OCI-M2 (cell line): ENCODE data around the gene ZFP14.
A peak's percentile ranks its signal among the peaks of the same experiment; 100 is the strongest.

Experiments
- DNase-seq: peaks from one replicate; lab custom pipeline; 2025; ENCODE audit not compliant: unreplicated experiment; lab: John Stamatoyannopoulos, UW

The ZFP14 gene

DNA sequence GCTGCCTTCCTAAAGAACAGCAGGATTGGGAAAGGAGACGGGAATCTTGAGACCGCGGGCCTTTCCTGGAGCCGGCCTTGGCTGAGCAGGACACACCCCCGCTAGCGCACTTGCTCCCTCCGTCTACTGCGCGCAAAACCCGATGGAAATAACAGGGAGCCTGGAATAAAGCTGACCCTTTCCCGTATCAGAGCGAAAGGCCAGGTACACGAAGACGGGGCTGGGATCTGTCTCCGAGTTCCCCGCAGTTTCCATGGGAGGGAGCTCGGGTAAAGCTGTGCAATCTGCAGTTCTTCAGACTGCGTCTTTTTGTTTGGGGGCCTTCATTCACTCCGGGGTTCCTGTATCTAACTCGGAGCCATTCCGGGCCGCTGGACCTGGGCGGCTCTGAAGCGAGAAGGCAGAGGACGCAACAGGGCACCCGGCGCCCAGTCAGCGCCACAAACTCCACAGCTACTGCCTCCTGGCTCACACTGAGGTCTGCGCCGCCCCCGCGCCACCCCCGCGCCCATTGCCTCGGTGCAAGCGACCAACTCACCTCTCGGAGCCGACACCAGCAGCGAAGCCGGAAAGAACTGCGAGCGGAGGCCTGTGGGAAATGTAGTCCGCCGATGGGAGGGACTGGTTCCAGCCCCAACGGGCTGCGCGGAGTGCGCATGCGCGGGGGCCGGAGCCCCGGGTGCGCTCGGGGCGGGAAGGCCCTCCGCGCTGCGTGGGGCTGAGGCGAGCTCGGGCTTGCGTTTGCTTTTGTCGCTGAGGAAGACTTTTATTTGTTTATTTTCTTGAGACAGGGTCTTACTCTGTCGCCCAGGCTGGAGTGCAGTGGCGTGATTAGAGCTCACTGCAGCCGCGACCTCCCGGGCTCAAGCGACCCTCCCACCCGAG lies at the start of gene ZFP14:
Gene ZFP14, minus strand, starts transcription at position 577 of the 885 bp plus-strand sequence. CDS start 11,309 bp downstream, outside the sequence.
- peak; percentile 98 for DNase-seq

DNA sequence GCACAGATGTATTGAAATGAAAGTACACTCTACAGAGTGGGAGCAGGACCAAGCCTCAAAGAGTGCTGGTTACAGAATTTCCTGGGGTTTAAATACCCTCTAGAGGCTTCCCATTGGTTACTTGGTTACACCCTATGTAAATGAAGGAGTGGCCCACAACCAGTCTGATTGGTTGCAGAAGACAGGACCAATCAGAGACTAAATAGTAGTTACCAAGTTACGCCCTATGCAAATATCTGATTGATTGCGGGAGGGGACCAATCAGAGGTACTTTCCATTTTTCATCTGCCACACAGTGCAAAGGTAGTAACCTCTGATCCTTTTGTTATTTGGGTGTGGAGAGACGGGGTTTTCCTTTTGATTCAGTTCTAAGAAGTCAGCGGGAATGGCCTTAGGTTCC lies 44.9 kb upstream of the ZFP14 start:
- no peak for DNase-seq

DNA sequence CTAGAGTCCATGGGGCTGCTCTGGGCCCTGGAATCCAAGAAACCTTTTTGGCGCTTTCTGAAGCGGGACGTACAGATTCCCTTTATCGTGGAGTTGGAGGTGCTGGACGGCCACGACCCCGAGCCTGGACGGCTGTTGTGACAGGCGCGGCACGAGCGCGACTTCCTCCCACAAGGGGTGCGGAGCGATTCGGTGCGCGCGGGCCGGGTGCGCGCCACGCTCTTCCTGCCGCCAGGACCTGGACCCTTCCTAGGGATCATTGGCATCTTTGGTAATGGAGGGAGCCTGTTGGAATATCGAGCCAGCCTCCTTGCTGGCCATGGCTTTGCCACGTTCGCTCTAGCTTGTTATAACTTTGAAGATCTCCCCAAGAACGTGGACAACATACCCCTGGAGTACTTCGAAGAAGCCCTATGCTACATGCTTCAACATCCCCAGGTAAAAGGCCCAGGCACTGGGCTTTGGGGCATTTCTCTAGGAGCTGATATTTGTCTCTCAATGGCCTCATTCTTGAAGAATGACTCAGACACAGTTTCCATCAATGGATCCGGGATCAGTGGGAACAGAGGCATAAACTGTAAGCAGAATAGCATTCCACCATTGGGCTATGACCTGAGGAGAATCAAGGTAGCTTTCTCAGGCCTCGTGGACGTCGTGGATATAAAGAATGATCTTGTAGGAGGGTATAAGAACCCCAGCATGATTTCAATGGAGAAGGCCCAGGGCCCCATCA lies 42.9 kb upstream of the ZFP14 start:
- DNase-seq = no peak

DNA sequence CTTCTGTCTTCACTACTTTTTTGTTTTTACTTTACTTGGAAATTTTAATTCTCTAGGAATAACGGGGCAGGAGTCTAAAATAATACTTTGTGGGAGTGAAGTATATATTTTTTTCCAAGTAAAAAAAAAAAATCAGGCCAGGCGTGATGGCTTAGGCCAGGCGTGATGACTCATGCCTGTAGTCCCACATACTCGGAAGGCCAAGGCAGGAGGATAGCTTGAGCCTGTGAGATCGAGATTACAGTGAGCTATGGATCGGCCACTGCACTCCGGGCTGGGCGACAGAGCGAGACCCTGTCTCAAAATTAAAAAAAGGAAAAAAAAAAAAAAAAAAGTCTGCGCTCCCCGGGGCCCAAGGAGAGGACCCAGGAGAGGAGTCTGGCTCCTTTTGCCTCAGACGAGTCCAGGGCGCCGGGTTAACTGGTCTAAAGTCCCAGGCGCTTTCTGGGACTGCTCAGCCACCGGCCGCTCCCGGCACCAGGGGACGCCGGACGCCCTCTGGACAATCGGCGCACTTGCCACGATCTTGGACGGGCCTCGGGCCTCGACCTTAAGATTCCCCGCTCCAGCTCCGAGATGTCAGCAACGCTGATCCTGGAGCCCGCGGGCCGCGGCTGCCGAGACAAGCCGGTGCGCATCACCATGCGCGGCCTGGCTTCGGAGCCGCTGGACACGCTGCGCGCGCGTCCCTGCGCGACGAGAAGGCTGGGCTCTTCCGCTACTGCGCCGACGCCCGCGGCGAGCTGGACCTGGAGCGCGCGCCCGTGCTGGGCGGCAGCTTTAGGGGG lies 42.2 kb upstream of the ZFP14 start:
- DNase-seq = peak; percentile 70

DNA sequence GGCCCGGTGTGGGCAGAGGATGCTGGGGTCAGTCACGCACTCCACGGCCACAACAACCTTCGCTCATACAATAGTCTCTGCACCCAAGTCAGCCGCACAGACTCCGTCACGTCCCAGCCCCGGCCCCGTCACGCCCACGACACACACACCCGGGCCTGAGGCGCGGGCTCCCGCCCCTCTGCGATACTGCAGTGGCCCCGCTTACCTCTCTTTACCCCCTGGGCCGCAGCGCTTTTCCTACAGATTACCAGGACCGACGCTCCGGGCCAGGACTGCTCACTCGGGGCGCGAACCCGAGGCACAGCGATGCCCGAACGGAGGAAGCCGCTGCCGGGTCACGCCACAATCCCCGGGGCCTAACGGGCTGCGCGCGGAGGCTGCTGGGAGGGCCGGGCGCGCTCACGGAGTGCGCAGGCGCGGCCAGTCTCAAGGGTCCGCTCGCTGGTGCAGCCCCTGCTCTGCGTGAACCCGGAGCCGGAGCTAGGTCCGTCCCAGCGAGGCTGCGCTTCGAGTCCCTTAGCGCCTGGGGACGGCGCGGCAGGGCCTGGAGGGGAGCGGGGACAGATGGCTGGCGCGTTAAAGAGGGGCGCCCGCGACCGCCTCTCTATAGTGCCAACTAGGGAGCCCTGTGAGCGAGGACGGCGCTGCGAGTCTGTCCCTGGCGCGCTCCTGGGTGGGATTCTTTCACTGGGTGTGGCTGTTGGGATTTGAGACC lies 39.4 kb upstream of the ZFP14 start, which contains the start of gene ZFP82:
Gene ZFP82, minus strand, starts transcription at position 358 of the 715 bp plus-strand sequence. CDS start 8,855 bp downstream, outside the sequence.
- DNase-seq = peak; percentile 97

DNA sequence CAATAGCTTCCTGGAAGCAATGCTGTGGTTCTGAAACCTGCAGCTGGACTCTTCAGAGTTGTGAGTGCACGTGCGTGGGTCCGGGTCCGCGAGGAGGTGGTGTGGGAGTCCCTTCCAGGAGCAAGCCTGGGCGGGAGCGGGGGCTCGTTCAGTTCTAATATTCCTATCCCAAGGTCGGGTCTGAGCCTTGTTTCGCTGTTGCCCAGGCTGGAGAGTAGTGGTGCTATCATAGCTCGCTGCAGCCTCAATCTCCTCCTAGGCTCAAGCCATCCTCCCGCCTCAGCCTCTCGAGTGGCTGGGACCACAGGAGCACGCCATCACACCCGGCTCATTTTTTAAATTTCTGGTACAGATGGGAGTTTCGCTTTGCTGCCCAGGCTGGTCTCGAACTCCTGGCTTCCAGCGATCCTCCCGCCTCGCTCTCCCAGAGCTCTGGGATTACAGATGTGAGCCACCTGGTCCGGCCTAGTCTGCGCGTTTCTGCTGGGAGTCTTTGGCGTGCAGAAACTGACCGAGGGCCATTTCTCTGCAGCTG lies 38.8 kb upstream of the ZFP14 start:
- no peak for DNase-seq

DNA sequence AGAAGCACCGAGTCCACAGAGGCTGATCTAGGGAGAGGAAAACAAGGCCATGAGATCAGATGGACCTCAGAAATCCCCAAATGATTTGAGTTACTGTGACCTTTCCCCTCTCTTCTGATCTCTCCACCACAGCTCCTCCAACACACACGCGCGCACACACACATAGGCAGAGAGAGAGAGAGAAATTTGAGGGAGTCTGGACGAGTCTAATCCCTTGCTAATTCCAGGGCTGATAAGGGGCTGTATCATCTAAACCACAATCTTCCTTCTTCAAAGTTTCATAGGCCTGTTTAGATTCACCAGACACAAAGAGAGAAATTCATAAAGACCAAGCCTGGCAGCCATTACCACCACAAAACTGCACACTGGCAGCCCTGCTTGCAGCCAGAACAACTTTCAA lies 30.8 kb upstream of the ZFP14 start:
- no peak for DNase-seq

DNA sequence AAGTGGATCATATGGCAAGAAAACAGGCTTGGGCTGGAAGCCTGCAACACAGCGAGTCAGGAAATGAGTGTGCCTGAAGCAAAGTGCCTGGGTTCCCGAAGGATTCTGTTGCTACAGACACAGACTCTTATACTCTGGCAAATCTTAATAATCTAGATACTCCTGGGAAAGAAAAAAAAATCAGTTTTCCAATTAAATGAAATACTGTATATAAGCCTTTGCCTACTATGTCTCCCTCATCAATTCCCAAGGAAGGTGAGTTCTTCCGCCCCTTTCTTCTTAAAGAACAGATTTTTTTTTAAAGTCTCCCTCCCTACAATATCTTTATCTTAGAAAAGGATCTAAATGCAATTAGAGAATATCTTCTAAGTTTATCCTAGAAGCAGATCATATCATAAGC lies 29.1 kb upstream of the ZFP14 start:
- no peak for DNase-seq

DNA sequence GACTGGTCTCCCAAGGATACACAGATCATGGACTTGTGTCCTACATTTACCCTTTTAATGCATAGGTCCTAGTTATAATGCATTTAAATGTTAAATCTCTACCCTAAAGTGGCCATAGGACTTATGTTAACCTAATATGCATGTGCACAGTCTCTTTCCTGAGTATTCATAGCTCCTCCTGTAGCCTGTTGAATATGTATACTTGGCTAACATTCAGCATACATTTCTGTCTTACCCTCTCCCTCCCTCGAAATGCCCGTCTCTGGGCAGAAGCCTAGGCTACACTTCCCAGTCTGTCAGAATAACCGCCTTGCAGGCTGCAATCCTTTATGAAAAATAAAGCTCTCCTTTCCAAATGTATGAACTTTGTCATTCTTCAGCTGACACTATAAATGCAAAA lies 25.5 kb upstream of the ZFP14 start:
- no peak for DNase-seq

DNA sequence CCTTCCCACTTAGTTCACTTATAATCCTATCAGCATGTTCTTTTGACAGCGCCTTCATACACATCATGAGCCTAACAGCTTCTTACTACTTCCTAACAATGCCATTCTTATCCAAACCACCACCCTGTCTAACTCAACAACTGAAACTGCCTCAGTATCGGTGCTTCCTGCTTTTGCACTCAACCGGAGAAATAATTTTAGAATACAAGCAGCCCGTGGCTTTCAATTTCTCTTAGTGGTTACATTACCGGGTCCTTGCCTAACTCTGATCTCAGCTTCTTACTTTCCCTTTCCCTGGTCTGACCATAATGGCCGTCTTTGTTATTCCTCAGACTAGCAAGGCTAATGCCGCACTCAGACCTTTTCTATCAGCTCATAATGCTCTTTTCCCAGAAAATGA lies 22.5 kb upstream of the ZFP14 start:
- no peak for DNase-seq

DNA sequence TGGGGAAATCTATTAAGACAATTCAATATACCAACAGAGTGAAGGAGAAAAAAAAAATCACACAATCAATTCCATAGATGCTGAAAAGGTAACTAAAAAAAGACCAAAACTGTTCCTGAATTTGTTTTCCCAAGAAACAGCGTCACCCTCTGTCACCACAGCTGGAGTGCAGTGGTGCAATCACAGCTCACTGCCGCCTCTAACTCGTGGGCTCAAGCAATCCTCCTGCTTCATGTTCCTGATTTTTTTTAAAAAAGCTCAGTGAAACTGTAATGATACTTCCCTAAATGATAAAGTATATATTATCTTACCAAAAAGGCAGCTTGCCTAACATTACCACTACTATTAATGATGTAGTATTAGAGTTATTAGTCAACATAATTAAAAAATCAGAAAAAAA lies 19.6 kb upstream of the ZFP14 start:
- no peak for DNase-seq

DNA sequence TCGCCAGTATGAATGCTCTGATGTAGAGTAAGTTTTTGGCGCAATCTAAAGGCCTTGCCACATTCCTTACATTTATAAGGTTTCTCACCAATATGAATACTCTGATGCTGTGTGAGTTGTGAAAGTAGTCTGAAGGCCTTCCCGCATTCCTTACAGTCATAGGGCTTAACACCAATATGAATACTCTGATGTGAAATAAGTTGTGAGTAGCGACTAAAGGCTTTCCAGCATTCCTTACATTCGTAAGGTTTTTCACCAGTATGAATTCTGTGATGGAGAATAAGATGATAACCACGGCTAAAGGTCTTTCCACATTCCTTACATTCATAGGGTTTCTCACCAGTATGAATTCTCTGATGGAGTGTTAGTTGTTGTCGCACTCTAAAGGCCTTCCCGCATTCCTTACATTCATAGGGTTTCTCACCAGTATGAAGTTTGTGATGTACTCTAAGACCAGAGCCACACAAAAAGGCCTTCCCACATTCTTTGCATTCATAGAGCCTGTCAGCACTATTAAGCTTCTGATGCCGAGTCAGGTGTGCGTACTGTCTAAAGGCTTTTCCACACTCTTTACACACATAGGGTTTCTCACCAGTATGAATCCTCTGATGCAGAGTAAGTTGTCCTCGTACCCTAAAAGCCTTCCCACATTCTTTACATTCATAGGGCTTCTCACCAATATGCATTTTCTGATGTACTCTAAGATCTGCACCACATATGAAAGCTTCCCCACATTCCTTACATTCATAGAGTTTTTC lies 14.1 kb upstream of the ZFP14 start:
- DNase-seq = no peak

DNA sequence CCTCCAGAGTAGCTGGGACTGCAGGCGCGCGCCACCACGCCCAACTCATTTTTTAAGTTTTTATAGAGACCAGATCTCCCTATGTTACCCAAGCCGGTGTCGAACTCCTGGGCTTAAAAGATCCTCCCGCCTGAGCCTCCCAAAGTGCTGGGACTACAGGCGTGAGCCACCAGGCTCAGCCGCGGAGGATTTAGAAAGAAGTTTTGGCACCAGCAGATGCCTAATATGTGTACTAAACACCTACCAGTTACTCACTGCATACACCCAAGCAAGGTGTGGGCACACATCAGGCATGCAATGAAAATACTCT lies 464 bp upstream of the ZFP14 start:
- no peak for DNase-seq

DNA sequence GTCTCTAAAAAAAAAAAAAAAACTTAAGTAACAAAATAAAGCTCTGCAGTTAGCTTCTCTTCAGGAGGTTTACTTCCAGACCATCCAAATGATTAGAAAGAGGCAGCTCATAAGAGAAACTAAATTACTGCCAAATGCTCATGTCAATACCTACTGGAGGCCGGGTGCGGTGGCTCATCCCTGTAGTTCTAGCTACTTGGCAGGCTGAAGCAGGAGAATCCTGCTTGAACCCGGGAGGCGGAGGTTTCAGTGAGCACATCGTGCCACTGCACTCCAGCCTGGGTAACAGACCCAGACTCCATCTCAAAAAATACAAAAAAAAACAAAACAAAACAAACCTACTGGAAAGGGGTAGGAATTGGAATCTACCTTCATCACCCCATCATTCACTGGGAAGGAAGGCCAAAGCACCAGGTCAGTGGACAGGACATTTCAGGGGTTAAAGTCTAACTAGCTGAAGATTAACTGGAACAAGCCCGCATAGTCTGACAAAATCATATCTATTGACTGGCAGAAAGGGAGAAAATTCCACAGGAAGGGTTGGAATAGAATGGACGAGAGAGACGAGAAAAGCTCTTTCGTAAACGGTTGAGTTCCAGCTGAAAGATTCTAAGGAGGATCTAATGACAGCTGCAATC lies 1.3 kb downstream of the ZFP14 start:
- no peak for DNase-seq

DNA sequence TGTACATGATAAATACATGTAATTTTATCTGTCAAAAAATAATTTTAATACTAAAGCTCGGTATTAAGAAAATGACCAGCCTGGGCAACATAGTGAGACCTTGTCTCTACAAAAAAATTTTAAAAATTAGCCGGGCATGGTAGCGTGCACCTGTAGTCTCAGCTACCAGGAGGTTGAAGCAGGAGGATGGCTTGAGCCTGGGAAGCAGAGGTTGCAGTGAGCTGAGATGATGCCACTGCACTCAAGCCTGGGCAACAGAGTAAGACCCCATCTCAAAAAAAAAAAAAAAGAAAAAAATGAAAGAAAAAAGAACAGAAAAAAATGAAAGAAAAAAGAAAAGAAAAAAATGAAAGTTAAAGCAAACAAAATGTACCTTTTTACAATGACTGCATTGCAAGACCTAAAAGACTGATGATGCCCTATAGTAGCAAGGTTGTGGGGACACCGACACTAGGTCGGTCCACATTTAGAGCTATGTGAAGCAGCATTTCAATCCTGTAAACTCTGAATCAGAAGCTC lies 5.3 kb downstream of the ZFP14 start:
- DNase-seq = no peak

DNA sequence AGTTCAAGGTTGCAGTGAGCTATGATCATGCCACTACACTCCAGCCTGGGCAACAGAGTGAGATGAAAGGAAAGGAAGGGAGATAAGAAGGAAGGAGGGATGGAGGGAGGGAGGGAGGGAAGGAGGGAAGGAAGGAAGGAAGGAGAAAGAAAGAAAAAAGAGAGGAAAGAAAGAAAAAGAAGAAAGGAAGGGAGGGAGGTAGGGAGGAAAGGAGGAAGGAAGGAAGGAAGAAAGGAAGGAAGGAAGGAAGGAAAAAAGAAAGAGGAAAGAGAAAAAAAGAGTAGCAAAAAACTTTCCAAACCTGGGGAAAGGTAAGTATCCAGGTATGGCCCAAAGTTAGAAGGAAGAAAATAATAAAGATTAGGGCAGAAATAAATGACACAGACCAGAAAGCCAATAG lies 7.1 kb downstream of the ZFP14 start:
- DNase-seq = no peak

DNA sequence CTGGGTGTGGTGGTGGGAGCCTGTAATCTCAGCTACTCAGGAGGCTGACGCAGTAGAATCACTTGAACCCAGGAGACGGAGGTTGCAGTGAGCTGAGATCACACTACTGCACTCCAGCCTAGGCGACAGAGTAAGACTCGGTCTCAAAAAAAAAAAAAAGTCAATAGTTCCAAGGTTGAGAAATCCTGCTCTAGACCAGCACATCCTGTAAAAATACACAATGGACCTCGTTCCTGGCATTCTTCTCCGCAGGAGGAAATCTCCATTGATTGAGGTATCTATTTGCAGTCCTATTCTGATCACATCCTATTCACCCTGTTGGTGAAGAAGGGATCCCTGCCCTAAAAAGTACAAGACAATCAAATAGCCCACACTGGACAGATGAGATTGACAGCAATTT lies 15.2 kb downstream of the ZFP14 start:
- DNase-seq = no peak

DNA sequence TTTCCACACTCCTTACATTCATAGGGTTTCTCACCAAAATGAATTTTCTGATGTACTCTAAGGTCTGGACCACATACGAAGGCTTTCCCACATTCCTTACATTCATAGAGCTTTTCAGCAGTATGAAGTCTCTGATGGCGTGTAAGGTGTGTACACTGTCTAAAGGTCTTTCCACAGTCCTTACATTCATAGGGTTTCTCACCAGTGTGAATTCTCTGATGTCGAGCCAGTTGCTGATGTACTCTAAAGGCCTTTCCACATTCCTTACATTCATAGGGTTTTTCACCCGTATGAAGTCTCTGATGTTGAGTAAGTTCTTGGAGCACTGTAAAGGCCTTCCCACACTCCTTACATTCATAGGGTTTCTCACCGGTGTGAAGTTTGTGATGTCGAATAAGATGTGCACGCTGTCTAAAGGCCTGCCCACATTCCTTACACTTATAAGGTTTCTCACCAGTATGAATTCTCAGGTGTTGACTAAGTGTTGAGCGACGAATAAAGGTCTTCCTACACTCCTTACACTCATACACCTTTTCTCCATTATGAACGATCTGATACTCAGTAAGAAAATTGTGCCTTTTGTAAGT lies 38.1 kb downstream of the ZFP14 start:
- DNase-seq = no peak
